Right cardiac atrium (tissue), 5 donors: ENCODE measurements around the gene SIT1. TPM values are rescaled to one million over a fixed set of nuclear protein-coding genes. Genes with fewer than 3 reads are reported as not detected.
A peak's percentile ranks its signal among the peaks of the same experiment; 100 is the strongest.

Source experiments
- ATAC-seq, 2 donors: fragments of 200-7000 bp; cut with Tn5 transposase; one replicate each; pipeline versions ENCODE4 v1.8.0 to v1.9.1; 2020; ENCODE audit warnings: moderate library complexity in 2 of 2, mild to moderate bottlenecking in 1 of 2
- DNase-seq, 3 donors: peaks; one replicate each; pipeline ENCODE4 v3.0.0-alpha.2; 2020
- H3K27ac ChIP-seq: one replicate; pipeline ENCODE4 v1.5.1; 2013; ENCODE audit warnings: mild to moderate bottlenecking, low read length, control low read depth, moderate library complexity
- H3K27me3 ChIP-seq: one replicate; pipeline ENCODE4 v1.6.1; 2013; ENCODE audit not compliant: control insufficient read depth, insufficient read depth
- H3K4me1 ChIP-seq: one replicate; pipeline ENCODE4 v1.6.1; 2013; ENCODE audit warnings: low read length; ENCODE audit not compliant: control insufficient read depth, insufficient read depth
- H3K4me3 ChIP-seq: one replicate; pipeline ENCODE4 v1.5.1; 2013; ENCODE audit warnings: low read length, control low read depth
- H3K9me3 ChIP-seq: one replicate; pipeline ENCODE4 v1.6.1; 2013; ENCODE audit warnings: low read length; ENCODE audit not compliant: control insufficient read depth
- WGBS: extraction: QIAGEN DNeasy Blood & Tissue Kit; methylation state at CpG from one replicate; pipeline ENCODE4 v1.1.7; 2013; 5-methylcytosine and 5-hydroxymethylcytosine counted together
- intact Hi-C, 4 donors: fragments of 100-400 bp; cut with DNase I; formaldehyde crosslinking; loops; one replicate each; pipeline versions ENCODE4 v1.11.0 to v1.14.0; 2022 to 2023
- polyA plus RNA-seq: library from polyadenylated mRNA; stranded (reverse); fragments of 200-250 nt; gene quantifications from one replicate; pipeline ENCODE4 v1.2.3, GENCODE V29; 2013
- total RNA-seq, 4 donors: library from RNA; stranded (reverse); fragmentation: NEBNext Ultra II Directional; extraction: Animal tissue kit (Norgen Biotek cat#: 25700); gene quantifications; one replicate each; pipeline ENCODE4 v1.2.1, GENCODE V29; 2021
- donor health status: healthy with polysubstance abuse.
- donor health status: DM: no; HTN: yes; CAD: no.
- donor health status: DM: no; HTN: no; CAD: no.
- donor health status: DM: no; HTN: yes; CAD: no; lungs with severe emphysema.
- donor health status: DM: yes; HTN: yes; CAD: no.

Gene SIT1
- total and polyA plus RNA-seq, 5 donors: 0.14 to 1.5 (median 0.26) TPM; not detected in 2

GRCh38 chr9:35682051-35682450 lies 31.3 kb upstream of the SIT1 start:
- ATAC-seq: peak in 1 of 2 donors; percentile 4
- whole genome bisulfite sequencing: 64% methylated on average over 6 of the region's 6 CpGs
- DNase-seq: peak in 1 of 3 donors; percentile 38
- H3K9me3 ChIP-seq: no peaks in the 10 kb centered on the region
- H3K4me1 ChIP-seq: peaks cover 2% of the 10 kb centered on the region
- no peak overlapping the region for H3K27ac ChIP-seq
- no peaks in the 10 kb centered on the region for H3K27me3 ChIP-seq
- intact Hi-C loops: no loop called here
- H3K4me3 ChIP-seq: no peak overlapping the region

- ATAC-seq (no peak), DNase-seq (peak in 1 of 3 donors; percentile 18)
- H3K4me1 ChIP-seq: peaks cover 3% of the 10 kb centered on the region
- intact Hi-C loops: no loop called here
- H3K9me3 ChIP-seq: no peaks in the 10 kb centered on the region
- H3K27ac ChIP-seq: no peak overlapping the region
- WGBS: 61% methylated on average over 3 of the region's 3 CpGs
- H3K27me3 ChIP-seq: no peaks in the 10 kb centered on the region
- H3K4me3 ChIP-seq: no peak overlapping the region
Measured at GRCh38 chr9:35681341-35682002, 30.7 kb upstream of the SIT1 start.

GRCh38 chr9:35680331-35681105 lies 29.8 kb upstream of the SIT1 start:
- no peak for ATAC-seq
- Histone ChIP-seq H3K27me3 (no peaks in the 10 kb centered on the region), H3K4me1 (peaks cover 8% of the 10 kb centered on the region), H3K4me3 (no peak overlapping the region), H3K9me3 (no peaks in the 10 kb centered on the region), H3K27ac (no peak overlapping the region)
- WGBS: 38% methylated on average over 15 of the region's 15 CpGs
- intact Hi-C loops: no loop called here
- DNase-seq: peak in 1 of 3 donors; percentile 15

GRCh38 chr9:35679766-35680330 lies 29.1 kb upstream of the SIT1 start:
- 81% methylated on average over 8 of the region's 8 CpGs for WGBS
- Histone ChIP-seq H3K4me1 (peaks cover 6% of the 10 kb centered on the region), H3K27me3 (no peaks in the 10 kb centered on the region), H3K9me3 (no peaks in the 10 kb centered on the region), H3K4me3 (no peak overlapping the region), H3K27ac (no peak overlapping the region)
- intact Hi-C loops: no loop called here
- ATAC-seq (no peak), DNase-seq (peak in 1 of 3 donors; percentile 32)

- DNase-seq (peak in 1 of 3 donors; percentile 7), ATAC-seq (no peak)
- intact Hi-C loops: no loop called here
- Histone ChIP-seq H3K9me3 (no peaks in the 10 kb centered on the region), H3K27ac (no peak overlapping the region), H3K4me1 (peaks cover 6% of the 10 kb centered on the region), H3K27me3 (no peaks in the 10 kb centered on the region), H3K4me3 (no peak overlapping the region)
- 96% methylated on average over 5 of the region's 5 CpGs for WGBS
Measured at GRCh38 chr9:35679091-35679490, 28.4 kb upstream of the SIT1 start.

- WGBS: 5% methylated on average over 51 of the region's 51 CpGs
- ATAC-seq (peak; percentile 67 to 73), DNase-seq (peak; percentile 57 to 84 (median 84))
- H3K27ac ChIP-seq: no peak overlapping the region
- H3K9me3 ChIP-seq: no peaks in the 10 kb centered on the region
- no peaks in the 10 kb centered on the region for H3K27me3 ChIP-seq
- peaks cover 6% of the 10 kb centered on the region for H3K4me1 ChIP-seq
- intact Hi-C loops: no loop called here
- peak overlapping the region; percentile 44 for H3K4me3 ChIP-seq
Measured at GRCh38 chr9:35675732-35676392, 25.1 kb upstream of the SIT1 start.

GRCh38 chr9:35675204-35675603 lies 24.5 kb upstream of the SIT1 start:
- intact Hi-C loops: no loop called here
- no peak overlapping the region for H3K27ac ChIP-seq
- H3K4me1 ChIP-seq: peaks cover 6% of the 10 kb centered on the region
- peak in 1 of 2 donors; percentile 10 for ATAC-seq
- peak overlapping the region; percentile 44 for H3K4me3 ChIP-seq
- no peak for DNase-seq
- no peaks in the 10 kb centered on the region for H3K27me3 ChIP-seq
- 42% methylated on average over 13 of the region's 13 CpGs for WGBS
- no peaks in the 10 kb centered on the region for H3K9me3 ChIP-seq

- 81% methylated on average over 3 of the region's 3 CpGs for WGBS
- Histone ChIP-seq H3K9me3 (no peaks in the 10 kb centered on the region), H3K27ac (no peak overlapping the region), H3K4me1 (peaks cover 6% of the 10 kb centered on the region), H3K27me3 (no peaks in the 10 kb centered on the region), H3K4me3 (no peak overlapping the region)
- DNase-seq (no peak), ATAC-seq (no peak)
- intact Hi-C loops: no loop called here
Measured at GRCh38 chr9:35674025-35674361, 23.3 kb upstream of the SIT1 start.

GRCh38 chr9:35673132-35674024 lies 22.6 kb upstream of the SIT1 start, which contains the start of gene CA9:
TSS of gene CA9 (plus strand) at chr9:35673928. CDS start at chr9:35673960, 32 bp downstream.
- 55% methylated on average over 10 of the region's 10 CpGs for WGBS
- Histone ChIP-seq H3K27me3 (no peaks in the 10 kb centered on the region), H3K27ac (no peak within 1 kb of the TSS), H3K9me3 (no peaks in the 10 kb centered on the region), H3K4me3 (no peak within 1 kb of the TSS), H3K4me1 (peaks cover 6% of the 10 kb centered on the region)
- ATAC-seq (peak; percentile 36 to 46), DNase-seq (peak in 1 of 3 donors; percentile 55)
- intact Hi-C loops: no loop called here
